Measurements from ENCODE around the gene NEUROD2.

The NEUROD2 gene

DNA sequence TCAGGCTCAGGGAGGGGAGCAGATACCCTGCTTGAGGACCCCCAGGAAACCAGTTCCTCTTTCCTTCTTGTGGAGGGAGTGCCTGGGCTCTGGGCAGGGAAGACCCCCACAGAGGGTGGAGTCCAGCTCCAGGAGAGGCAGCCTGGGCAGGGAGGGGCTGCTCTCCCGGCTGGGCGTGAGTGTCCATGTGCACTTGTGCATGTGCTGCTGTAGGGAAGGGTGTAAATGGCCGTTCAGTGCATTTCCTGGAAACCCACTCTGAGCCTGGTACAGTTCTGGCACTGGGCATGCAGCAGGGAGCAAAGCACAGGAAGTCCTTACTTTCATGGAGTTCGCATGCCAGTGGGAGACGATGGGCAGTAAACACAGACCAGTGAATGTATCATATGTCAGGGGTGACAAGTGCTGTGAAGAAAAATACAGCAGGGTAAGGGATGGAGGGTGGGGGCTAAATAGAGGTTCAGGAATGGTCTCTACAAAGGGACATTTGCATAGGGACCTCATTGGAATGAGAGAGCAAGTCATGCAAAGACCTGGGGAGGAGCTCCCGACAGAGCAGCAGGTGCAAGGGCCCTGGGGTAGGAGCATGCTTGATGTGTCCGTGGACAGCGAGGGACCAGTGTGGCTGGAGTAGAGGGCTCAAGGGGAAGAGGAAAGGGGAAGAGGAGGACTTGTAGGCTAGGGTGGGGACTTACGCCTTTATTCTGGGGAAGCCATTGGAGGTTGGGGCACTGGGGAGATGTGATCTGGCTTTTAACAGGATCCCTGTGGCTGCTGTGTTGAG, 34.8 kb upstream of the NEUROD2 start:
- Histone ChIP-seq H3K27ac (no peak overlapping the region), H3K9me3 (ENCODE audit: severe bottlenecking) (no peaks in the 10 kb centered on the region), H3K27me3 (ENCODE audit: insufficient read depth, low read depth, severe bottlenecking) (no peaks in the 10 kb centered on the region), H3K36me3 (peaks cover 26% of the 10 kb centered on the region), H3K4me3 (ENCODE audit: low read depth, low read length) (no peak overlapping the region)
- TF ChIP-seq, protein P1, sequence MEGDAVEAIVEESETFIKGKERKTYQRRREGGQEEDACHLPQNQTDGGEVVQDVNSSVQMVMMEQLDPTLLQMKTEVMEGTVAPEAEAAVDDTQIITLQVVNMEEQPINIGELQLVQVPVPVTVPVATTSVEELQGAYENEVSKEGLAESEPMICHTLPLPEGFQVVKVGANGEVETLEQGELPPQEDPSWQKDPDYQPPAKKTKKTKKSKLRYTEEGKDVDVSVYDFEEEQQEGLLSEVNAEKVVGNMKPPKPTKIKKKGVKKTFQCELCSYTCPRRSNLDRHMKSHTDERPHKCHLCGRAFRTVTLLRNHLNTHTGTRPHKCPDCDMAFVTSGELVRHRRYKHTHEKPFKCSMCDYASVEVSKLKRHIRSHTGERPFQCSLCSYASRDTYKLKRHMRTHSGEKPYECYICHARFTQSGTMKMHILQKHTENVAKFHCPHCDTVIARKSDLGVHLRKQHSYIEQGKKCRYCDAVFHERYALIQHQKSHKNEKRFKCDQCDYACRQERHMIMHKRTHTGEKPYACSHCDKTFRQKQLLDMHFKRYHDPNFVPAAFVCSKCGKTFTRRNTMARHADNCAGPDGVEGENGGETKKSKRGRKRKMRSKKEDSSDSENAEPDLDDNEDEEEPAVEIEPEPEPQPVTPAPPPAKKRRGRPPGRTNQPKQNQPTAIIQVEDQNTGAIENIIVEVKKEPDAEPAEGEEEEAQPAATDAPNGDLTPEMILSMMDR (IDR thresholded peaks at IDR 0.05; ENCODE audit: low read depth, low read length): no peak
- DNase-seq: no peak

DNA sequence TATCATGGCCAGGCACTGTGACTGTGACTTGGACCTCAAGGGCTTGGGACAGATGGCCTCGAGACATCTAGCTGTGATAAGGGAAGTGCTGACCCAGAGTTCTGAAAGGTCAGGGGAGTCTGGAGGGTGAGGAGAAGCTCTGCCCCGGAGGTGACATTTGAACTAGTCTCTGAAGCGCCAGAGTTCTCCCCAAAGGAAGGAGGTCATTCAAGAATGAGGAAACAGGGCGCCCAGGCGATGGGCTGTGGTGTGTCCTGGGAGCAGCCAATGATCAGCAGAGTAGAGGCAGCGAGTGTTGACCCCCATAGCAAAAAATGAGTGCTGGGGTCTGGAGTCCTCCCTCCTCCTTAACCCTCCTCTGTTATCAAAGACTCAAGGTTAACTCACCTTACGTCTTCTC, 34.2 kb upstream of the NEUROD2 start:
- Histone ChIP-seq H3K9me3 (ENCODE audit: severe bottlenecking) (no peaks in the 10 kb centered on the region), H3K36me3 (peaks cover 27% of the 10 kb centered on the region), H3K4me3 (ENCODE audit: low read depth, low read length) (no peak overlapping the region), H3K27me3 (ENCODE audit: insufficient read depth, low read depth, severe bottlenecking) (no peaks in the 10 kb centered on the region), H3K27ac (no peak overlapping the region)
- TF ChIP-seq, protein P1 (IDR thresholded peaks at IDR 0.05; ENCODE audit: low read depth, low read length): no peak
- no peak for DNase-seq

DNA sequence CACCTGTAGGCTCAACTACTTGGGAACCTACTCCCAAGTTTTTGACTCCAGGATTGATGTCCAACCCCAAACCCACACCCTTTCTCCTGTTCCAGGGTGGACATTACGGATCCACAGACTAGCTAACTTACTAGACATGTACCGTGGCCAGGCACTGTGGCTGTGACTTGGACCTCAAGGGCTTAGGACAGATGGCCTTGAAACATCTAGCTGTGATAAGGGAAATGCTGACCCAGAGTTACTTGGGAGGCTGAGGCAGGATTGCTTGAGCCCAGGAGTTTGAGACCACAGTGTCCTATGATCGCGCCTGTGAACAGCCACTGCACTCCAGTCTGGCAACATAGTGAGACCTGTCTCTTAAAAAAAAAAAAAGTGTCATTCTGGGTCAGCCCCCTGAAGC, 33.4 kb upstream of the NEUROD2 start:
- no peak overlapping the region for H3K4me3 ChIP-seq (ENCODE audit: low read depth, low read length)
- H3K9me3 ChIP-seq (ENCODE audit: severe bottlenecking): no peaks in the 10 kb centered on the region
- no peaks in the 10 kb centered on the region for H3K27me3 ChIP-seq (ENCODE audit: insufficient read depth, low read depth, severe bottlenecking)
- peaks cover 27% of the 10 kb centered on the region for H3K36me3 ChIP-seq
- no peak overlapping the region for H3K27ac ChIP-seq
- no peak for DNase-seq
- TF ChIP-seq, protein P1 (IDR thresholded peaks at IDR 0.05; ENCODE audit: low read depth, low read length): no peak

DNA sequence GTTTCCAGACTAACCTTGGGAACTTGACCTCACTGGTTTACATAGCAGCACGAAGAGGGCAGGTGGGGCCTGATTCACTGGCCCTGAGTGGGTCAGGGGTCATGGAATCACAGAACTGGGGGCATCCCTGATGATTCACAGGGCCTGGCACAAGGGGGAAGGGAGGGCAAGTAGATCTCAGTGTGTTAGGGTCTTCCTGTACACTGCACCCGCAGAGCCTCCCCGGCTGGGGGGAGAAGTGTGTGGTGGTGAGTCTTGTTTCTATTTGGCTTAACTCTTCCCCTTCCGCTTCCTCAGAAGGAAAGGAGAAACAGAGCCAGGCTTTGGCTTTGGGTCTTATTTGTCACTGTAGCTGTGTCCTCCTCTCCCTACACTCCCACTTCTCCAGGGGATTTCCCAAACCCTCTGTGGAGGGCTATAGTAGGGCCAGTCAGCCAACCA, 32.9 kb upstream of the NEUROD2 start:
- Histone ChIP-seq H3K27ac (no peak overlapping the region), H3K27me3 (ENCODE audit: insufficient read depth, low read depth, severe bottlenecking) (no peaks in the 10 kb centered on the region), H3K4me3 (ENCODE audit: low read depth, low read length) (no peak overlapping the region), H3K36me3 (peaks cover 27% of the 10 kb centered on the region), H3K9me3 (ENCODE audit: severe bottlenecking) (no peaks in the 10 kb centered on the region)
- TF ChIP-seq, protein P1 (IDR thresholded peaks at IDR 0.05; ENCODE audit: low read depth, low read length): no peak
- DNase-seq: no peak

DNA sequence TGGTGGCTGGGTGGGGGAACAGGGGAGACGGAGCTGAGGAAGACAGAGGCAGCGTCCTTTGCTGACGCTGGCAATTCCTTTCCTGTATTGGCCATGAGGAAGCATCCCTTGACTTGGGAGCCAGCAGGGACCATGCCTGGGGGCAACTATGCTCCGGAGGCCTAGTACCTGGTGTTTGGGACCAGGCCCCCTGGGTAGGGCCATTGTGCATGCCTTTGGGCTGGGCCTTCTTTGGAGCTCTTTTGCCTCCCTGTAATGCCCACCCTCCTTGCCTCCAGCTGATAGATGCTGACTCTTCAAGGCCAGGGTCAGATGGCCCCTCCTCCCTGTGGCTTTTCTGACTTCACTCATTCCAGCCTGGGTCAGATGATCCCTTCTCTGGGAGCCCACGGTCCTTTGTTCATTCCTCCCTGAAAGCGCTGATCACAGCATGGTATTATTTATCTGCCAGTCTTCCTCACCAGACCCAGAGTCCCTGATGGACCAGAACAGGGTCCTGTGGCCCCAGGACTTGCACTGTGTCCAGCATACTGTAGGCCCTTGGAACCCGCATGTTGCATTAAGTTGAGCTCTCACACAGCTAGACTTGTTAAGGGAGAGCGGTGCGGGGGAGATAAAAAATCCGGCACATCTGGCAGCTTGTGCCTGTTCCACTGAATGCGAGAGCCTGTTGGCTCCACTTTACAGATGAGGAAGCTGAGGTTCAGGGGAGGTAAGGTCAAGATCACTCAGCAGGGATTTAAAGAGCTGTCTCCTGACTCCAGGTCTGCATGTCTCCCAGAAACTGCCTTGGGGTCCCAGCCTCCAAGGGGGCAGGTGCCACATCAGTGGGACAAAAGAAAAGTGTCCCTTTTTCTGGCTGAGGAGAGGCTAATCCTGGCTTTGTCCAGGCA, 32.1 kb upstream of the NEUROD2 start:
- H3K4me3 ChIP-seq (ENCODE audit: low read depth, low read length): no peak overlapping the region
- peaks cover 27% of the 10 kb centered on the region for H3K36me3 ChIP-seq
- no peaks in the 10 kb centered on the region for H3K27me3 ChIP-seq (ENCODE audit: insufficient read depth, low read depth, severe bottlenecking)
- TF ChIP-seq, protein P1 (IDR thresholded peaks at IDR 0.05; ENCODE audit: low read depth, low read length): no peak
- H3K27ac ChIP-seq: no peak overlapping the region
- DNase-seq: no peak
- no peaks in the 10 kb centered on the region for H3K9me3 ChIP-seq (ENCODE audit: severe bottlenecking)
